HG03354 (cell line): Measurements from ENCODE around the gene FAAH2.
A peak's percentile ranks its signal among the peaks of the same experiment; 100 is the strongest.
"Not testable (repeated sequence)": the region's sequence is repeated elsewhere in the genome, so short reads cannot be mapped to it uniquely, and the experiment has no call there.

ENCODE experiments used
- ATAC-seq: cut with Tn5 transposase; IDR thresholded peaks from one replicate; pipeline ENCODE4 v1.9.1; 2021; ENCODE audit warnings: mild to moderate bottlenecking; ENCODE audit not compliant: unreplicated experiment, poor library complexity, severe bottlenecking

The FAAH2 gene

DNA sequence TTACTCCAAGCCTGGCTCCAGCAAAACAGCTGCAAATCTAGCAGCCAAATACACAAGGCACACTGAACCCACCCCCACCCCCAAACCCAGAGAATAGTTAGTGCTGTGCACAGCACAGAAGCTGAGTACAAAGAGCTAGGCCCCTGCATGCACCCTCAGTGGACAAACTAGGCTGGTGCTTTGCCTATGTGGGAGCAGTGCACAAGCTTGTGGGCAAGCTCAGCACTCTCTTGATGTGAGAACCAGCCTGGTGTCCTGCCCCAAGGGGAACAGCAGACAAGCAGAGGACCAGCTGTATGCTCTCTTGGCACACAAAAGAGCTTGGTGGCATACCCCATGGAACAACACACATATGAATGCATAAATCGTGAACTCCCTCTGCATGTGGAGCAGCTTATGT, 81.7 kb downstream of the FAAH2 start:
- ATAC-seq = no peak

GRCh38 chrX:57379296-57379695, 92.8 kb downstream of the FAAH2 start:
- ATAC-seq = no peak

DNA sequence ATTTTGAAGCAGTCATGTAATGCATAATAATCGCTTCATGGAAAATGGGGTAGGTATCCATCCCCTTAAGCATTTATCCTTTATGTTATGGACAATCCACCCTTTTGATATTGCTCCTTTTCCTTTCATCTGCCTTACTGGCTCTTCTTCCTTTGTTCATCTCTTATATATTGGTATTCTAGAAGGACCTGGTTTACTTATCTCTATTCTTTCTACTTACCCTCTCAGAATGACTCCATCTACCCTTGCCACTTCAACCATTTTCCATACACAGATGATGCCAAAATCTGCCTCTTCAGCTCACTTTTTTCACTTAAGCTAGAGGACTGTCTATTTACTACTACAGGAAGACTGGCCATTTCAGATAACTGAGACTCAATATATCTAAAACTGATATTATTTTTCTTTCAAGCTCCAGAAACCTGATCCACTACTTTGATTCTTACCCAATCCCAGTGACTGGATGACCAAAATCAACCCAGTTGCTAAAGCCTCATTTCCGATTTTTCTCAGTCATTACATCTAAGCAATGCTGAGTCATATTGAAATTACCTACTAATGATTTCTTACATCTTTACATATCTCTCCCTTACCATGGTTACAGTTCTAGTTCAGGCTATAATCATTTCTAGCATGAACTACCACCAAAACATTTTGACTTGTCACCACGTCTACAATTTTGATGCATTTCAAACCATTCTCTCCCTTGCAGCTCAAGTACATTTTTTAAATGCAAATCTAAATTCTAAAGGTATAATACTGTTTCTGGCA, 93.7 kb downstream of the FAAH2 start:
- ATAC-seq = peak; percentile 65

DNA sequence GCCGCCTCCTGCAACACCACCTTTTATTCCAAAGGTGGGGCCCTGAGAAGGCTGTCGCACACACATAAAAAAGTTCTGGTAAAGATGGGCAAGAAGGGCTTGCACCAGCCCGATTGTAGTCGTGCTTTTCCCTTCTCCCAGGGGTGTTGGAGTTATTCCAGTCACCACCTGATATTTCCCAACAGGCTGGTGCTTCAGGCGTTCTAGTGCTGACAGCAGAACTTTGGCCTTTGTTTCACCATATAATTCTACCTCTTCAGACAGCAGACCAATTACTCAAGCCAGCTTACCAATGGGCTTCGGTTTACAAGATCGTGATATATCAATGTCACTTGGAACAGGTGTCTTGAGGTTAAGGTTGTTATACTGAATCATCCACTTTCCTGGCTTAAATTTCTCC, 107.7 kb downstream of the FAAH2 start:
- not testable (repeated sequence) for ATAC-seq

DNA sequence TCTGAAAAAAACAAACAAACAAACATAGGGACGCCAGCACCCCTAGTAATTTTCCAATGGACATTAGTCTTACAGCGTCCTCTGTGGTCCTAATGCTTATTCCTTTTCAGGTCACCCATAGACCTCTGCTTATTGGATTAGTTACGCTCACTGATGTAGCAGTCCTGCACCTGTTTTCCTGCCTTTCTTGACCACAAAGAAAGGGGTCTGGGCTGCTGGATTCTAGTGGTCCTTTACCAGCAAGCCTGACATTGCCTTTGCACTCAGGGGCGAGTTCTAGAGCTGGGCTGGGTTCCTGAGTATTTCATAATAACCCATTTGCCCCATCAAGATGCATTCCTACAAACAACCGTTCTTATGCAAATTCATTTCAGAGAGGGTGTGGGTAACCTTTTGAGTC, 116.7 kb downstream of the FAAH2 start:
- ATAC-seq = not testable (repeated sequence)

DNA sequence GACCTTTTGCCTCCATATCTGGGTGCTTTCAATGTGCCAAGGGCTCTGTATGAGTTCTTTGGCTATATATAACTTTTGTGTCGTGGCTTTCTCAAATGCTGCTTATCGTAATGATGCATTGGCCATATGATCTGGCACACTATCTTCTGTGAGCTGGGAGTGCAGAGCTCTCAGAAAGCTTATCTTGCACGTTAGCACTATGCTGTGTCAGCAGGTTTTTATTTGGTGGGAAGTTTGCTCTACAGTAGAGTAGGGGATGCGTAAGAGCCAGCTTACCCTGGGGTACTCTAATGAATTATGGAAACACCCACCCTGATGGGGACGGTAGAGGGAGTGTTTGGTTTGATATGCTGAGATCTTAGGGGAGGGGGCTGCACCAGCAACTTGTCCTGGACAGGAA, 119.6 kb downstream of the FAAH2 start:
- no peak for ATAC-seq

- no peak for ATAC-seq
These were observed 131.3 kb downstream of the FAAH2 start for GRCh38 chrX:57417827-57418226.

GRCh38 chrX:57422289-57422688, 135.8 kb downstream of the FAAH2 start:
- no peak for ATAC-seq

- ATAC-seq = no peak
These were observed 136.3 kb downstream of the FAAH2 start for GRCh38 chrX:57422790-57423189.

DNA sequence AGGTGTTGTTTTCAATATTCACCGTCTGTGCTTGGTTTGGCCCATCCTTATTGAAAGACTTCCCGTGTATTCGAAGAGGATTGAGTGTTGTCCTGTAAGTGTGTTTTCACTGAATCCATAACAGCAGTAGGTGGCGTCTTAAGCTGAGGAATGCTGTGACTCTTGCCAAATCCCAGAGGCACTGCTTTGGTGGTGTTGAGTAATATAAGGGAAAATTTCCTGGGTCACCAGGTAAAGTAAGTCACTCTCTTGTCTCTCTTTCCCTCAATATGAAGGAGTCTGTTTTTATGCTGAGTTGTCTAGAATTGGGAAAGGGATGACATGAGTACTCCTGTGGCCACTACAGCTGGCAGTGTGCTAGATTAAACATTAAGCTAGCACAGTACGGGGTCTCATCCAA, 158.6 kb downstream of the FAAH2 start:
- ATAC-seq = no peak

DNA sequence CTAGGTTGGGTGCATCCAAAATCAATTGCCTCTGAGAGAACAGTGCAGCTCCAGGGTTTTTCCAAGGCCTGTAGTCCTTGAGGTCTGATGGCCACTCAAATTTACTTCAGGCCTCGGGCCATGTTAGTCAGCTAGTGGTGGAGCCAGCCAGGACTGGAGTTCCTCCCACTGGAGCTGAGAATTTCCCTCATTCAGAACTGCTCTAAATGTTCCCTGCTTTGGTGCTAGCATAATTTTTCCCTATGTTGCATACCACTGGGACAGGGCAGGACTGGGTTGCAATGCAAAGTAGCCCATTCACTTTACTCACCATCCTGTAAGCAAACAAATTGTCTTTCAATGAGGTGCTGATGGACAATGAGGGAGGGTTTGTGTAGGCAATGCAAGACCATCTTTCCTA, 159.3 kb downstream of the FAAH2 start:
- ATAC-seq = no peak

DNA sequence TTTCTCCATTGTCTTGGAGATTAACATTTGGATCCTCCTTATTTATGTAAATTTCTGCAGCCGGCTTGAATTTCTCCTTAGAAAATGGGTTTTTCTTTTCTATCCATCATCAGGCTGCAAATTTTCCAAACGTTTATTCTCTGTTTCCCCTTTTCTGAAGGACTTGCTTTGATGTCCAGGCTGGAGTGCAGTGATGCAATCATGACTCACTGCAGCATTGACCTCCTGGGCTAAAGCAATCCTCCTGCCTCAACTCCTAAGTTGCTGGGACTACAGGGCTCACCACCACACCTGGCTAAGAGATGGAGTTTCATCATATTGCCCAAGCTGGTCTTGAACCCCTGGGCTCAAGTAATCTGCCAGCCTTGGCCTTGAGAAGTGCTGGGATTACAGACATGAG, 161.3 kb downstream of the FAAH2 start:
- no peak for ATAC-seq

DNA sequence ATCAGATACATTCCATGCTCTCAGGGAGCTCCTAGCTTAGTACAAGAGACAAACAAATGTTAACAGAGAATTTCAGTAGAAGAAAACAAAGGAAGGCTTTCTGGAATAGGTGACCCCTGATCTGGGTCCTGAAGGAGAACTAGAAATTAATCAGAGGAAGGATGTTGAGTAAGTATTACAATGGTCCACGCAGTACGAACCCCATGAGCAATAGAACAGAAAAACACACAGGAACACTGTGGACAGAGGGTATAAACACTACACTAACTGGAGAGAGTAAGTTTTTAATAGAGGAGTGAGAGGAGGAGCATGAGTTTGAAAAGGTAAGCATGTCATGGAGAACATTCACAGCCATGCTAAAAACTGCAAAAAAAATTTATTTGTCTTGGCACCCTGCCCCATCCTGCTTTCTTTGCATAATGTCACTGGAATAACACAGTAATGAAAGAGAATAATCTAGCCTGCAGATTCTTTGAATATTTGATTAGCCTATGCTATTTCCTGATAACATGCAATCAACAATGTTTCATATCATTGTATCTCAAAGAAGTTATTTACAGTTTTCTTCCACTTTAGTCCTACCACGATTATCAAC, 165.0 kb downstream of the FAAH2 start:
- no peak for ATAC-seq

- peak; percentile 79 for ATAC-seq
These were observed 167.4 kb downstream of the FAAH2 start for GRCh38 chrX:57453901-57454300.

- ATAC-seq = no peak
These were observed 195.0 kb downstream of the FAAH2 start for GRCh38 chrX:57481514-57481913.

DNA sequence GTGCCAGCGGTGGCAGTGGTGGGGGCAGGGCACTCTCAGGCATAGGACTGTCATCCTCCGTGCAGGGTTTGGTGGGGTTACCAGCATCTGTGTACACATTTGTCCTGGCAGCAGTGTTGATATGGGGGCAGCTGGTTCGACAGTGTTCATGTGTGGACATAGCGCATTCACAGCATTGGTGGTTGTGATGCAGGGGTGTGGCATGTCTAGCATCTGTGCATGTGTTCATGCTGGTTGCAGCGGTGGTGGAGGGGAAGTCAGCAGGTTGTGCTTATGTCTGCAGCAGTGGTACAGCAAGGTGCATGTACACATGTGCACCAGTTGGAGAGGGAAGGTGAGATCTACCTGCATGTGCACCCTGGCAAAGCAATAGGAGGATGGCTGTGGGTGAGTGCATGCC, 230.0 kb downstream of the FAAH2 start:
- ATAC-seq = no peak

DNA sequence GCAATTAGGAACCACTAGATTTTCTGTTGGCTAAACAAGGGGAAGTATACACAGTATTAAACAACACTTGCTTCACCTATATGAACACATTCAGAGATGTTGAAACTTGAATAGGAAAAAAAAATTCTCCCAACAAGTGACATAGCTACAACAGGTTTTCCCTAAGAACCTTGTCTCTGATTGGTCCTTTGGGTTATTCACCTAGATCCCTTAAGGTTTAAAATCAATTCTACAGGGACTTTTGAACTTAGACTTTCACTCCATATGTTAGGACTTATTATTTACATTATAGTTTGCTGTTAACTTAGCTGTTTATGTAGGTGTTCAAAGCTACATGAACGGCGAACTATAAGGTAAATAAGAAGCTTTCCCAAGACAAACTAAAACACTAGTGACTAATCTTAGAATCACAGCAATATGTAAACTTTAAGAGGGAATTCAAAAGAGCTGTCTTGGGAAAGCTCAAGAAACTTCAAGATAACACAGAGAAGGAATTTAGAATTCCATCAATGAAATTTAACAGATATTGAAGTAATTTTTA, 233.1 kb downstream of the FAAH2 start:
- ATAC-seq = no peak

- no peak for ATAC-seq
These were observed 242.3 kb downstream of the FAAH2 start for GRCh38 chrX:57528670-57529255.
